Fibroblast of skin of back (primary cell): Measurements from ENCODE around the gene LHFPL2.

Source experiments
- DNase-seq: peaks from one replicate; pipeline ENCODE4 v3.0.0-alpha.2; 2013

LHFPL2 gene

DNA sequence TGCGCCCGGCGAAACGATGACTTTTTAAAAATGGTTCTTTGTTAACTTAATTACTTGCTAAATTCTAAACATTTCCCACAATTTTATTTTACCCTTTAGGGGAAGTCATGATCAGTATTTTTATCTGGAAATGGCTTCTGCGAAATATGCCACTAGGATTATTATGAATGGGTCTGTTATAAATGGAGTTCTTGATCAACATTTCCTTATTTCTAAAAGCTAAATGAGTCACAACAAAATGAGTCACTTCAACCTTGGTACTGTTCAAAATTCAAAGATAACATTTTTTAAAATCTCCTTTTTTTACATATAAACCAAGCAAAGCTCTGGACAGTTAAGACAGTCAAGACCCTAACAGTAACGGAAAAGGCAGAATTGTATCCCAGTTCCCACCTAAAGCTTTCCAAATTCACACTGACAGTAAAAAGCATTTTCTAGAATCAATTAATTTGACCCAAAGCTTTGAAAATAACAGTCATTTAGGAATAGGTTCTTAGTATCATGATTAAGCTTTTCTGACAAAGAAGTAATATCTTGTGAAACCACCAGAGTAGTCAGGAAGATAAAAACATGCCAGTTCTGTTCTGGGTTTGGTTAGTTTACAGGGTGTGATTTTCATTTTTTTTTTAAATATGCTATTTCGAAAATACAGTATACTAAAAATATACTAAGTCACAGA is 81.7 kb downstream of the LHFPL2 start:
- peak; percentile 57 for DNase-seq

- DNase-seq: no peak
Observed at GRCh38 chr5:78565395-78565794, 83.2 kb downstream of the LHFPL2 start.

- DNase-seq: no peak
Observed at GRCh38 chr5:78563621-78564020, 85.0 kb downstream of the LHFPL2 start.

GRCh38 chr5:78562714-78563330 is 85.8 kb downstream of the LHFPL2 start:
- DNase-seq: no peak

DNA sequence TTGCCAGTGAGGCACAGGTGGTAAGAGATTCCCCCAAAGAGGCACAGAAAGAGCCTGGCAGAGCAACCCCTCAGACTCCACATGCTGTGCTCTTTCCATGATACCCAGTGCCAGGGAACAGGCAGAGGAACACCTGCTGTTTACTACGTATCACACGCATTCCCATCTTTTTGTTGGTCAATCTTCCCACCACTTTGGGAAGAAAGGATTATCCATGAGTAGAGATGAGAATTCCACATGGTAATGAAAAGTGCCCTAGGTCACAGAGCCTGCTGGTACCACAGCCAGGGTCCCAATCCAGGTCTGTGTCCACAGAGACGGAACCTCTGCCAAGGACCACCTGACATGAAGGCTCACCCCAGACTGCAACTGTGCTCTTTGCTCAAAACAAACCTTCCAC is 86.6 kb downstream of the LHFPL2 start:
- DNase-seq: no peak

DNA sequence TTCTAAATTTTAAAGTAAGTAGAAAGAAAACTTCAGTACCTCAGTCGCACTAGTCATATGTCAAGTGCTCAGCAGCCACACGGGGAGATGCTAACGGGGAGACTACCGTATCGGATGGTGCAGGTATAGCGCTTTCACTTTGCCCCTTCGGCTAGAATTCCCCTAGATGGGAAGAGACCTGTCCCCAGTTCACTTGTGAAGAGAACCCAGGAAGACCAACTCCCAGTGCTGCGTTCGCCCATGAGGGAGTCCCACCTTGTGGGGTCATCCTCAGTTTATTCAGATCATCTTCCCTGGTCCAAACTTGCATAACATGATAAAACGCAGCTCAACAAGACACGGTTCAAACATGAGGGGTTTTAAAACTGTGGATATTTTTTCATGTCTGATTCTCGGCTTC is 87.3 kb downstream of the LHFPL2 start:
- DNase-seq: no peak

DNA sequence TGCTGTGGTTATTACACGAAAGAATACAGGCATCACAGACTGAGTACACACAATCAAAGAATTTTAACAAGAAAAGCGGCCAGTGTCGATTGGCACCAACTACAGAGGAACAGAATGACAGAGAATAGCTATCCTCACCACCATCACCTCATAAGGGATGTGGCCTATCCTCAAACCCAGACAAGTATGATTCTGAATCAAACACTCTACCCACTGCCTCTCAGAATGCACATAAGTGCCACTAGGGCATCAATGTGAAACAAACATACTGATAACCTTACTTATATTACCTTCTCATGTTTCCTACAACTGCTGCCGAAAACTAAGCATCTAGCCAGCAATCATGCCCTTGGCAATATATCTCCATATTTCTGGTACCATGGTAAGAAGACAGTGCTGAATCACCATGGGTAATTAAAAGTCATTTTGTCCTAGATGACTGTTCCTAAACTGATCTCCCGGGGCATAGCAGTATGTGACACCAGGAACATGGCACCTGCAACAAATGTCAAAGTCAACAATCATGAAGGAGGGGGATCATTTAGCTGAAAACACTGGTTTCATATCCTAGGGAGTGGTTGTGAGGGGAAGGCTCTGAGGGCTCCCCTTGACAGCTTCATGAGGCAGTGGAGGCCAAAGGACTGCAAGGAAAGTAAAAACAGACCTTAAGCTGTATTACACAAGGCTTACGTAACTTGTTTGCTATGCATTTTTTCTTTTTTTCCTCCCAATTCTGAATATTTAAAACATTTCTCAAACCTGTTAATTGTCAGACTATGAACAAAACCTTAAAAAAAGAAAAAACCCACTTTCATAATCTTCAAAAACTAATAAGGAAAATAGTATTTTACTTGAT is 88.3 kb downstream of the LHFPL2 start:
- DNase-seq: no peak

- no peak for DNase-seq
Observed at GRCh38 chr5:78557601-78558000, 91.0 kb downstream of the LHFPL2 start.

GRCh38 chr5:78555870-78556269 is 92.7 kb downstream of the LHFPL2 start:
- no peak for DNase-seq

DNA sequence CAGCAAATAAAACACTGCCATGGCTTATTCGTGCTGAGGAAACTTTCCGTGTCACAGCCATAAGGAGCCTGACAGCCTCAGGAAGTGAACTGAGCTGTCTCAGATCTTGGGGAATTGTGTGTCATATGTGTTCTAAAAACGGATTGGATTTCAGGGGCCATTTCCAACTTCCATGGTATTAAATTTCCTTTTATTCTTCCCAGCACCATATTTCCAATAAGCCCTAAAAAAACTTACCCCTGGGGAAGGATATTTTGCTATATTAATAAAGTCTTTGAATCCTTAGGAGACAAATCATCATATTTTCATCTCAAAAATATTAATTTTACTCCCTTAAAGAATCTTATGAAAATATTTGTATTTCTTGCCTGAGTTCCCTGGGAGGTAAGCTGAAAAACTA is 93.9 kb downstream of the LHFPL2 start:
- DNase-seq: peak; percentile 94

- no peak for DNase-seq
Observed at GRCh38 chr5:78553580-78554353, 94.8 kb downstream of the LHFPL2 start.

DNA sequence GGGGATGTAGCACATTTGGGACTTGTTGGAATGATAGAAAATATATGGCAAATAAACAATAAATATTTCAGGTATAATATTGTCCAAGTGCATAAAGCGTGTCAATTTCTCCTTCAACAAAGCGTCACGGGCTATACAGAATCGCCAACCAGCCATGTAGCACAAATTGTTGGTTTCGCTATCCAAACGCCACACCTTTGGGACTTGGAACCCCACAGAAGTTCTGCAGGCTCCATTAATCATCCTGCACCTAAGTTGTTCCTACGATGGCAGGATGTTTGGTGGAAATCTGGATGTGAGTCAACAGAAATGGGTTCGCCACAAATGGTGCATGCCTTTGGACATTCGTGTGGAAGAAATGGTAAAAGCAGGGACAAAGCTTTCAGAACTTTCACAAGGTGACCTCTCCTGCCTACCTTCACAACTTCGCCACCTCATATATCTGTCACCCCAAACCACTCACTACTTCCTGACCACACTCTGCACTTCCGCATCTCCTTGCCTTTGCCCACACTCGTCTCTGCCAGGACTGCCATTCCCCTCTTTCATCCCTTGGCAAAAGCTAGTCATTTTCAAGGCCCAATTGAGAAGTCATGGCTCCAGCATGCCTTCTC is 95.7 kb downstream of the LHFPL2 start:
- DNase-seq: no peak

- DNase-seq: peak; percentile 81
Observed at GRCh38 chr5:78550891-78551290, 97.7 kb downstream of the LHFPL2 start.

DNA sequence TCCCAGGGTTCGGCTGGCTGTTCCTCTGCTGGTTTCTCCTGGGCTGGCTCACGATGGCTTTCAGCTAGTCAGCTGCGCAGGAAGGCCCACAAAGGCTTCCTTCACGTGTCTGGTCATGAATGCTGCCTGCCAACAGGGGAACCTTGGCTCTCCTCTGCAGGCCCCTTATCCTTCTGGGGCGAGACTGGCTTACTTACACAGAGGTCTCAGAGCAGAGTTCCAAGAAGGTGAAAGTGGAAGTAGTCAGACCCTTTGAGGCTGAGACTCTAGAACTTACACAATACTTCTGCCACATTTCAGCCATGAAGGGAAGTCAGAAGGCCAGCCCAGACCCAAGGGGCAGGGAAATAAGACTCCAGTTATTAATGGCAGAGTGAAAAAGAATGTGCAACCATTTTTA is 99.5 kb downstream of the LHFPL2 start:
- no peak for DNase-seq

- DNase-seq: peak; percentile 99
Observed at GRCh38 chr5:78547731-78548615, 100.6 kb downstream of the LHFPL2 start.

- DNase-seq: peak; percentile 37
Observed at GRCh38 chr5:78547183-78547582, 101.4 kb downstream of the LHFPL2 start.

GRCh38 chr5:78546276-78546996 is 102.1 kb downstream of the LHFPL2 start:
- DNase-seq: peak; percentile 14

DNA sequence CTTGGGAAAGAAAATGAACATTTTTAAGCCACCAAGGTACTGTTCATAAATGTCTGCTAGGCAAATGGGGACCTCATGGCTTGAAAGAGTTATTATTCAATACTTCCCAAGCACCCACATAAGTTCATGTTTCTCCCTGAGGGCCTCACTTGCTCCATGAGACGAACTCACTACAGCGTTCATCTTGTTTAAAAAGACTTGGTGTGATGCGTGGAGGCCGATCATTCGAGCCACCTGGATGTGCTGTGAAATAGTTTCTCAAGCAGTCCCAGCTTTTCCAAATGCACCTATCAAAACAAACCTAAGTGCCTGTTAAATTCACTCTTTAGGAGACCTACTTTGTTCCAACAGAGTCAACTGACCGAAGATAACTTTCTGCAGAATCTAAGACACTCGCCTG is 103.2 kb downstream of the LHFPL2 start:
- DNase-seq: no peak

DNA sequence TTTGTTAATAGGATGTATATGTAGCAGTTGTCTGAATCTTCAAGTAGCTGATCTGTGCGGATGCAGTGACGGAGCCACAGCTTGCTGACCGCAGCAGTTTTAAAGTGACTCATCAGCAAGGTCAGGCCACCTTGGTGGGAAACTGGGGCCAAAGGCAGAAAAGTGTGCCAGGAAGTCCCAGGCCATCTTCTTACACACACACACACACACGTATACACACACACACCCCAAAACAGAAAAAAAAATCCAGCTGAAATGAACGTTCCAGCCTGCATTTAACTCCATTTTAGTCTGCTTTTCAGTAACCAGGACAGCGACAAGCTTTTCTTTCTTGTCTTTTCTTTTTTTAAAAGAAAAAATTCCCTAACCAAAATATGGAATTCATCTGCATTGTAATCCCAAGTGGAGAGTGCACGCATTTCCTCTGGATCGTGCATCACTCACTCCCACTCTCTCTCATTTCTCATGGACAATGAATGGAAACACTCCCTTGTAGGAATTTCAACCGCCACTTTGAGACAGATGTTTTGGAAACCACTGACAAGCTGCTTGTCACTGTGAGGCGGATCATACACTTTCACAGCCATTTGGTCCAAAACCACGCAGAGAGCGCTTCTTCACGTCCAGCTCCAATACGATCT is 103.9 kb downstream of the LHFPL2 start:
- DNase-seq: peak; percentile 91

DNA sequence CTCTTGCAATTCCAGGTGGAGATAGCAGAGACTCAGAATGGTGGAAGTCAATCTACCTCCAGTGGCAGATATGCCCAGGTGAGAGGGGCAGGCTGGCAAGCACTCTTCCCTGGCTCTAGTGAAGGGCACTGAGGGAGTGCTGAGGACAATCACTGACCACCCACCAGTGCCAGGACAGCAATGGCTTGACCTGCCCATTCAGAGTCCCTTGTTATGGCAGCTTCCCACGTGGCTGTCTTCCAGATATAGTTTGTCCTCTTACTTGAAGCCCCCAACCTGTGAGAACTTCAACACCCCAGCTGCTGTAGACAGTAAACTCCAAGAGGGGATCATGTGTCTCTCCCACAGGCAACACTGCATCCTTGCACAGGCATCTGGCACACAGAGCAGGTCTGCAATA is 104.7 kb downstream of the LHFPL2 start:
- DNase-seq: no peak
